Measurements from ENCODE around the gene NF2.

Gene NF2

DNA sequence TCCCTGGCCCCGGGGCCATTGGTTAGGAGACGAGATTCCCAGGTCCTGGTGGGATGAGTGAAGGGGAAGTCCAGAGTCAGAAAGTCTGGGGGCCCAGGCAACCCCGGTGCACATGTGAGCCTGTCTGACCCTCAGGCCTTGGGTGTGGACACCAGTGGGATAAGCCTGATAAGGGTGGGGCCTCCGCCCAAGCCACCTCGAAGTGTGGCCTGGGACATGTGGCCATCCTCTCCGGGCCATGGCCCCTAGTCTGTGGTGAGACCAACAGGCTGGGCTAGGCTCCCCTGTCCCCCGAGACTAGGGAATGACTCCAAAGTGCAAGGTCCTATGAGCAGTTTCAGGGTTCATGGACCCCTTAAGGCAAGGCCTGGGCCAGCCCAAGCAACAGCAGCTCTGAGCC lies 122.7 kb downstream of the NF2 start:
- H3K4ac ChIP-seq (ENCODE audit: low read depth in 1 of 2, low read length in 2 of 2), result no peak overlapping the region
- H3K27ac ChIP-seq (ENCODE audit: low read length, poor library complexity, severe bottlenecking), result no peak overlapping the region
- peaks cover 4 to 18% of the 10 kb centered on the region in 2 experiments for H3K36me3 ChIP-seq (ENCODE audit: control insufficient read depth in 1 of 2, insufficient read depth in 2 of 2, low read depth in 1 of 2, low read length in 2 of 2)
- no peak overlapping the region for H2BK120ac ChIP-seq (ENCODE audit: low read depth, low read length)
- no peak for DNase-seq
- H3K4me2 ChIP-seq (ENCODE audit: low read length, poor library complexity, severe bottlenecking), result no peak overlapping the region
- no peak overlapping the region for H3K14ac ChIP-seq (ENCODE audit: low read length in 2 of 2)
- no peak overlapping the region for H4K91ac ChIP-seq (ENCODE audit: low read length)
- H2AFZ ChIP-seq (ENCODE audit: low read depth, low read length), result no peak overlapping the region
- H3K9ac ChIP-seq (ENCODE audit: low read length), result no peak overlapping the region
- H3K27me3 ChIP-seq (ENCODE audit: control insufficient read depth in 1 of 2, insufficient read depth in 1 of 2, low read length in 2 of 2), result peaks cover 57 to 59% of the 10 kb centered on the region in 2 experiments
- H3K79me1 ChIP-seq (replicated peaks; ENCODE audit: low read length, poor library complexity, severe bottlenecking), result no peaks in the 10 kb centered on the region
- H3K4me1 ChIP-seq (ENCODE audit: control insufficient read depth, insufficient read depth, low read depth, low read length), result peaks cover 9% of the 10 kb centered on the region
- no peak overlapping the region for H4K8ac ChIP-seq (ENCODE audit: low read length)
- 86% methylated on average over 7 of the region's 7 CpGs for WGBS
- no peak overlapping the region for H3K4me3 ChIP-seq (ENCODE audit: insufficient read depth in 1 of 2, low read depth in 1 of 2, low read length in 2 of 2)
- no peak overlapping the region for H2BK5ac ChIP-seq (ENCODE audit: low read depth, low read length, poor library complexity, severe bottlenecking)
- no peak overlapping the region for H2BK15ac ChIP-seq (ENCODE audit: low read depth, poor library complexity, severe bottlenecking)
- no peak overlapping the region for H3K23ac ChIP-seq (ENCODE audit: low read length in 2 of 2)
- H2BK12ac ChIP-seq (ENCODE audit: low read length in 2 of 2), result no peak overlapping the region
- no peak overlapping the region for H3K18ac ChIP-seq (ENCODE audit: low read depth in 1 of 2, low read length in 2 of 2)
- no peak overlapping the region for H2AK5ac ChIP-seq (ENCODE audit: low read length, severe bottlenecking)
- H3K9me3 ChIP-seq (ENCODE audit: control insufficient read depth, low read length), result no peaks in the 10 kb centered on the region

DNA sequence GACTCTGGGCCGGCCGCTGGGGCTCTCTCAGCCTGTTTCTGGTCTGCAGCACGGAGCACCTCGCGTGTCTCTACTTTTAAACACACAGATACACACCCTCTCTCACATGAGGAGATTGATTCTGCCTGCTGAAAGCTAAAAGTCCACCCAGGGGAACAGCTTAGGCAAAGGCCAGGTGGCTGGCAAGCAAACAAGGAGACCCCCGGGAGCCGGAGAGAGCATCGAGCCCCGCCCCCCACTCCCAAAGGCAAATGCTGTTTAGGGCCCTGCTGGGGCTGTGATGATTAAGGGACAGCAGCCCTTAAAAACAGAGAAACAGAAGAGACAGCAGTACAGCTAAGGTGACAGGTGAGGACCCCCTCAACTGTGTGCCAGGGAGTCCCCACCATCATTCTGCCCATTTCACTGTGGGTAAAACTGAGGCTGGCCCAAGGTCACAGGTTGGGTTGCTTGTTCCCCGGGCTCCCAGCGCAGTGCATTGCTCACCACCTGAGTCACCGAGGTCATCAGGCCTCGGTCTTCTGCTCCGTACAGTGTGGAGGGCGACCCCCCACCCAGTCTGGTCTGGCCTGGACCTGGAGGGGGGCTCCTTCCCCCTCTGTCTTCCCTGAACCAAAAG lies 123.2 kb downstream of the NF2 start:
- no peak overlapping the region for H3K4ac ChIP-seq (ENCODE audit: low read depth in 1 of 2, low read length in 2 of 2)
- peak overlapping the region; percentile 29 for H3K4me2 ChIP-seq (ENCODE audit: low read length, poor library complexity, severe bottlenecking)
- H3K27ac ChIP-seq (ENCODE audit: low read length, poor library complexity, severe bottlenecking), result no peak overlapping the region
- no peak for DNase-seq
- H2BK15ac ChIP-seq (ENCODE audit: low read depth, poor library complexity, severe bottlenecking), result no peak overlapping the region
- no peak overlapping the region for H2BK120ac ChIP-seq (ENCODE audit: low read depth, low read length)
- no peak overlapping the region for H2BK12ac ChIP-seq (ENCODE audit: low read length in 2 of 2)
- peaks cover 9% of the 10 kb centered on the region for H3K4me1 ChIP-seq (ENCODE audit: control insufficient read depth, insufficient read depth, low read depth, low read length)
- peaks cover 52 to 54% of the 10 kb centered on the region in 2 experiments for H3K27me3 ChIP-seq (ENCODE audit: control insufficient read depth in 1 of 2, insufficient read depth in 1 of 2, low read length in 2 of 2)
- peaks cover 4 to 21% of the 10 kb centered on the region in 2 experiments for H3K36me3 ChIP-seq (ENCODE audit: control insufficient read depth in 1 of 2, insufficient read depth in 2 of 2, low read depth in 1 of 2, low read length in 2 of 2)
- no peak overlapping the region for H2BK5ac ChIP-seq (ENCODE audit: low read depth, low read length, poor library complexity, severe bottlenecking)
- peak overlapping the region in 1 of 2 experiments; percentile 29 for H3K23ac ChIP-seq (ENCODE audit: low read length in 2 of 2)
- H3K9ac ChIP-seq (ENCODE audit: low read length), result no peak overlapping the region
- H2AFZ ChIP-seq (ENCODE audit: low read depth, low read length), result no peak overlapping the region
- no peak overlapping the region for H2AK5ac ChIP-seq (ENCODE audit: low read length, severe bottlenecking)
- WGBS, result 38% methylated on average over 15 of the region's 15 CpGs
- no peak overlapping the region for H3K14ac ChIP-seq (ENCODE audit: low read length in 2 of 2)
- peak overlapping the region in 1 of 2 experiments; percentile 18 for H3K4me3 ChIP-seq (ENCODE audit: insufficient read depth in 1 of 2, low read depth in 1 of 2, low read length in 2 of 2)
- H3K79me1 ChIP-seq (replicated peaks; ENCODE audit: low read length, poor library complexity, severe bottlenecking), result no peaks in the 10 kb centered on the region
- H3K18ac ChIP-seq (ENCODE audit: low read depth in 1 of 2, low read length in 2 of 2), result no peak overlapping the region
- no peak overlapping the region for H4K8ac ChIP-seq (ENCODE audit: low read length)
- no peaks in the 10 kb centered on the region for H3K9me3 ChIP-seq (ENCODE audit: control insufficient read depth, low read length)
- no peak overlapping the region for H4K91ac ChIP-seq (ENCODE audit: low read length)

DNA sequence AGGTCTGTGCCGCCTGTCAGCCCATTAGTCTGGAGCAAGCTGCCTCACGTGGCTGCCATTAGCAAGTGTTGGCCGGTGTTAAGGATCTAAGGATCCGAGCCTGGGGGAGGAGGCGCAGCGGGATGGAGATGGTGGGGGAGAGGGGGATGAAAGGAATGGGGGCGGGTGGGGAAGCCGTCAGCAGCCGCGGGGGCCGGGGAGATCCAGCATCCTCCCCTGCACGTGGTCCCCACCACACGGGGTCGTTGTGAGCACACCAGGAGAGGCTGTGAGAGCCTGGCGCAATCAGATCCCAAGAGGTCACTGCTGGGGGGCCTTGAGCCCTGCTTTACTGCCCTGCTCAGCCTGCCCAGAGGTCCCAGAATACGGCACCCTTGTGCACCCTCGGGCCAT lies 123.7 kb downstream of the NF2 start:
- H3K4me1 ChIP-seq (ENCODE audit: control insufficient read depth, insufficient read depth, low read depth, low read length), result peaks cover 7% of the 10 kb centered on the region
- no peak overlapping the region for H4K8ac ChIP-seq (ENCODE audit: low read length)
- H2AFZ ChIP-seq (ENCODE audit: low read depth, low read length), result no peak overlapping the region
- peaks cover 47 to 49% of the 10 kb centered on the region in 2 experiments for H3K27me3 ChIP-seq (ENCODE audit: control insufficient read depth in 1 of 2, insufficient read depth in 1 of 2, low read length in 2 of 2)
- no peak overlapping the region for H2BK15ac ChIP-seq (ENCODE audit: low read depth, poor library complexity, severe bottlenecking)
- 8% methylated on average over 16 of the region's 17 CpGs for WGBS
- no peaks in the 10 kb centered on the region for H3K79me1 ChIP-seq (replicated peaks; ENCODE audit: low read length, poor library complexity, severe bottlenecking)
- peak; percentile 42 for DNase-seq
- H3K4me2 ChIP-seq (ENCODE audit: low read length, poor library complexity, severe bottlenecking), result peak overlapping the region; percentile 29
- no peak overlapping the region for H3K23ac ChIP-seq (ENCODE audit: low read length in 2 of 2)
- H3K14ac ChIP-seq (ENCODE audit: low read length in 2 of 2), result no peak overlapping the region
- no peak overlapping the region for H2BK120ac ChIP-seq (ENCODE audit: low read depth, low read length)
- peak overlapping the region in 1 of 2 experiments; percentile 18 for H3K4me3 ChIP-seq (ENCODE audit: insufficient read depth in 1 of 2, low read depth in 1 of 2, low read length in 2 of 2)
- no peak overlapping the region for H2BK5ac ChIP-seq (ENCODE audit: low read depth, low read length, poor library complexity, severe bottlenecking)
- H3K18ac ChIP-seq (ENCODE audit: low read depth in 1 of 2, low read length in 2 of 2), result no peak overlapping the region
- no peak overlapping the region for H4K91ac ChIP-seq (ENCODE audit: low read length)
- no peak overlapping the region for H2BK12ac ChIP-seq (ENCODE audit: low read length in 2 of 2)
- H3K27ac ChIP-seq (ENCODE audit: low read length, poor library complexity, severe bottlenecking), result no peak overlapping the region
- no peak overlapping the region for H3K4ac ChIP-seq (ENCODE audit: low read depth in 1 of 2, low read length in 2 of 2)
- peaks cover 4 to 25% of the 10 kb centered on the region in 2 experiments for H3K36me3 ChIP-seq (ENCODE audit: control insufficient read depth in 1 of 2, insufficient read depth in 2 of 2, low read depth in 1 of 2, low read length in 2 of 2)
- no peaks in the 10 kb centered on the region for H3K9me3 ChIP-seq (ENCODE audit: control insufficient read depth, low read length)
- H3K9ac ChIP-seq (ENCODE audit: low read length), result no peak overlapping the region
- no peak overlapping the region for H2AK5ac ChIP-seq (ENCODE audit: low read length, severe bottlenecking)

DNA sequence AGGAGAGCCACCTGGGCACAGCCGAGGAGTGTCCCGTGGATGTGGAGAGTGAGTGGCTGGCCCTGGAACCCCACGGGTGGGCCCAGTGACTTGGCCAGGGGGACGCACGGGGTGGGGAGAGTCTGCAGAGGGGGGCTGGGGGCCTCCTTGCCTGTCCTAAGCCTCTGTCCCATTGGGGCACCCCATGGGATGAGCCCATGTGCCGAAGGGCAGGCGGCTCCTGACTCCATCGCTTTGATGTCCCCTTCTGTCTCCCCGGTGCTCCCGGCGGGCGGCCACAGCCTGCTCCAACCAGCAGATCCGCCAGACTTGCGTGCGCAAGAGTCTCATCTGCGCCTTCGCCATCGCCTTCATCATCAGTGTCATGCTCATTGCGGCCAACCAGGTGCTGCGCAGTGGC lies 125.7 kb downstream of the NF2 start:
- Histone ChIP-seq H2BK5ac (ENCODE audit: low read depth, low read length, poor library complexity, severe bottlenecking) (no peak overlapping the region), H4K8ac (ENCODE audit: low read length) (no peak overlapping the region), H3K9me3 (ENCODE audit: control insufficient read depth, low read length) (no peaks in the 10 kb centered on the region), H3K18ac (ENCODE audit: low read depth in 1 of 2, low read length in 2 of 2) (no peak overlapping the region), H3K23ac (ENCODE audit: low read length in 2 of 2) (no peak overlapping the region), H3K27me3 (ENCODE audit: control insufficient read depth in 1 of 2, insufficient read depth in 1 of 2, low read length in 2 of 2) (peaks cover 27 to 28% of the 10 kb centered on the region in 2 experiments), H2AK5ac (ENCODE audit: low read length, severe bottlenecking) (no peak overlapping the region), H3K9ac (ENCODE audit: low read length) (no peak overlapping the region), H3K4ac (ENCODE audit: low read depth in 1 of 2, low read length in 2 of 2) (no peak overlapping the region), H3K36me3 (ENCODE audit: control insufficient read depth in 1 of 2, insufficient read depth in 2 of 2, low read depth in 1 of 2, low read length in 2 of 2) (peaks cover 4 to 32% of the 10 kb centered on the region in 2 experiments), H2AFZ (ENCODE audit: low read depth, low read length) (no peak overlapping the region), H3K4me2 (ENCODE audit: low read length, poor library complexity, severe bottlenecking) (no peak overlapping the region), H4K91ac (ENCODE audit: low read length) (no peak overlapping the region), H2BK12ac (ENCODE audit: low read length in 2 of 2) (no peak overlapping the region), H3K14ac (ENCODE audit: low read length in 2 of 2) (no peak overlapping the region), H3K4me1 (ENCODE audit: control insufficient read depth, insufficient read depth, low read depth, low read length) (peaks cover 15% of the 10 kb centered on the region), H3K79me1 (replicated peaks; ENCODE audit: low read length, poor library complexity, severe bottlenecking) (no peaks in the 10 kb centered on the region), H3K4me3 (ENCODE audit: insufficient read depth in 1 of 2, low read depth in 1 of 2, low read length in 2 of 2) (no peak overlapping the region), H2BK15ac (ENCODE audit: low read depth, poor library complexity, severe bottlenecking) (no peak overlapping the region), H2BK120ac (ENCODE audit: low read depth, low read length) (no peak overlapping the region), H3K27ac (ENCODE audit: low read length, poor library complexity, severe bottlenecking) (no peak overlapping the region)
- DNase-seq, result no peak
- WGBS, result 94% methylated on average over 19 of the region's 20 CpGs

All from mesenchymal stem cell (in vitro differentiated cells and primary cell).